Adrenal gland (tissue), 12 donors: ENCODE data around the gene ABCG8. TPM values are rescaled to one million over a fixed set of nuclear protein-coding genes. Genes with fewer than 3 reads are reported as not detected.

Source experiments
- DNase-seq, 7 donors: peaks; one replicate each; pipeline ENCODE4 v3.0.0-alpha.2; 2019 to 2020
- H3K27ac ChIP-seq, 5 donors: fragments of 200-600 bp; sonication (generic) in 4 of 5; 1 replicate in 3 of 5; 2 replicates in 2 of 5; pipeline versions ENCODE4 v1.5.1 to v1.8.0; 2016 to 2020; ENCODE audit warnings: mild to moderate bottlenecking in 1 of 5
- H3K27me3 ChIP-seq: fragments of 200-600 bp; 2 replicates; pipeline ENCODE4 v1.8.0; 2021
- H3K36me3 ChIP-seq, 2 donors: fragments of 200-600 bp; replicated peaks in 1 of 2; 1 replicate in 1 of 2; 2 replicates in 1 of 2; pipeline versions ENCODE4 v1.5.1 to v1.8.0; 2018 to 2022
- H3K4me1 ChIP-seq, 2 donors: fragments of 200-600 bp; replicated peaks in 1 of 2; 1 replicate in 1 of 2; 2 replicates in 1 of 2; pipeline versions ENCODE4 v1.5.1 to v1.8.0; 2018 to 2021
- H3K4me3 ChIP-seq, 4 donors: fragments of 200-600 bp; sonication (generic) in 3 of 4; one replicate each; pipeline ENCODE4 v1.5.1; 2016 to 2018
- H3K9me3 ChIP-seq, 3 donors: fragments of 200-600 bp; sonication (generic) in 1 of 3; replicated peaks in 1 of 3; 1 replicate in 2 of 3; 2 replicates in 1 of 3; pipeline versions ENCODE4 v1.5.1 to v1.8.0; 2016 to 2021
- CTCF ChIP-seq, 6 experiments: fragments of 450-650 bp in 4 of 6; fragments of 200-600 bp in 2 of 6; sonication (generic) in 1 of 6; IDR thresholded peaks; 1 replicate in 5 of 6; 2 replicates in 1 of 6; pipeline versions ENCODE4 v1.5.1 to v1.8.0; 2016 to 2021; ENCODE audit warnings: antibody characterized with exemption in 6 of 6, mild to moderate bottlenecking in 2 of 6, moderate library complexity in 1 of 6
- POLR2A ChIP-seq, 2 donors: fragments of 450-650 bp; IDR thresholded peaks; one replicate each; pipeline ENCODE4 v1.6.1; 2017; ENCODE audit warnings: antibody characterized with exemption in 2 of 2, mild to moderate bottlenecking in 2 of 2, moderate library complexity in 1 of 2
- WGBS, 4 donors: extraction: QIAGEN DNeasy Blood & Tissue Kit in 2 of 4; methylation state at CpG; one replicate each; pipeline versions ENCODE4 v1.1.5 to v1.1.7; 2013 to 2017; 5-methylcytosine and 5-hydroxymethylcytosine counted together
- intact Hi-C, 2 donors: fragments of 100-400 bp; cut with DNase I; formaldehyde crosslinking; loops; one replicate each; pipeline versions ENCODE4 v1.14.1 to v1.15.0; 2022 to 2023
- polyA plus RNA-seq, 3 donors: library from polyadenylated mRNA; stranded (reverse); fragments of 200-250 nt in 2 of 3; fragments of 350-450 nt in 1 of 3; fragmentation: Illumina TruSeq in 1 of 3; extraction: RNeasy Lipid Tissue Mini Kit (QIAGEN cat#74804) in 1 of 3; gene quantifications; one replicate each; pipeline ENCODE4 v1.2.3, GENCODE V29; 2013 to 2014
- total RNA-seq, 9 donors: library from RNA; depleted of rRNA in 4 of 9; stranded (reverse); fragments of >200 nt in 4 of 9; fragments of 120-200 nt in 1 of 9; fragmentation: NEBNext Ultra II Directional in 1 of 9; extraction: Animal tissue kit (Norgen Biotek cat#: 25700) in 1 of 9; gene quantifications; one replicate each; pipeline versions ENCODE4 v1.1.0 to v1.2.4, GENCODE V29; 2013 to 2023
- donor health status: healthy with polysubstance abuse.
- donor health status: Bipolar disorder and iron deficiency.
- donor health status: DM: yes; HTN: yes; CAD: no.
- donor health status: DM: no; HTN: no; CAD: no.
- donor health status: DM: no; HTN: no; CAD: no.
- donor health status: DM: yes; HTN: yes; CAD: no.

Gene ABCG8
- total and polyA plus RNA-seq, 12 donors, result 0.03 to 0.44 (median 0.15) TPM; not detected in 4

- Histone ChIP-seq H3K27ac (no peak overlapping the region), H3K4me1 (peaks cover 0 to 10% of the 10 kb centered on the region in 2 donors), H3K27me3 (no peaks in the 10 kb centered on the region), H3K9me3 (no peaks in the 10 kb centered on the region), H3K36me3 (peaks cover 0 to 6% of the 10 kb centered on the region in 2 donors), H3K4me3 (no peak overlapping the region)
- intact Hi-C loops, result no loop called here
- 91 to 95% (median 93%) methylated on average over 3 of the region's 3 CpGs for WGBS, 4 donors
- TF ChIP-seq CTCF (IDR thresholded peaks at IDR 0.05), result no peak
- no peak for TF ChIP-seq POLR2A (IDR thresholded peaks at IDR 0.05)
- DNase-seq, result no peak
Observed at GRCh38 chr2:43814711-43815110, 24.1 kb upstream of the ABCG8 start.

GRCh38 chr2:43818761-43819160 is 20.0 kb upstream of the ABCG8 start:
- intact Hi-C loops, result no loop called here
- no peak overlapping the region for H3K27ac ChIP-seq
- WGBS, 4 donors, result 18 to 31% (median 26%) methylated on average over 5 of the region's 5 CpGs
- no peak for TF ChIP-seq CTCF (IDR thresholded peaks at IDR 0.05)
- TF ChIP-seq POLR2A (IDR thresholded peaks at IDR 0.05), result no peak
- no peaks in the 10 kb centered on the region for H3K36me3 ChIP-seq
- peak; percentile 60 to 88 (median 83) for DNase-seq
- H3K4me1 ChIP-seq, result peaks cover 0 to 10% of the 10 kb centered on the region in 2 donors
- no peaks in the 10 kb centered on the region for H3K27me3 ChIP-seq
- no peaks in the 10 kb centered on the region for H3K9me3 ChIP-seq
- no peak overlapping the region for H3K4me3 ChIP-seq

DNA sequence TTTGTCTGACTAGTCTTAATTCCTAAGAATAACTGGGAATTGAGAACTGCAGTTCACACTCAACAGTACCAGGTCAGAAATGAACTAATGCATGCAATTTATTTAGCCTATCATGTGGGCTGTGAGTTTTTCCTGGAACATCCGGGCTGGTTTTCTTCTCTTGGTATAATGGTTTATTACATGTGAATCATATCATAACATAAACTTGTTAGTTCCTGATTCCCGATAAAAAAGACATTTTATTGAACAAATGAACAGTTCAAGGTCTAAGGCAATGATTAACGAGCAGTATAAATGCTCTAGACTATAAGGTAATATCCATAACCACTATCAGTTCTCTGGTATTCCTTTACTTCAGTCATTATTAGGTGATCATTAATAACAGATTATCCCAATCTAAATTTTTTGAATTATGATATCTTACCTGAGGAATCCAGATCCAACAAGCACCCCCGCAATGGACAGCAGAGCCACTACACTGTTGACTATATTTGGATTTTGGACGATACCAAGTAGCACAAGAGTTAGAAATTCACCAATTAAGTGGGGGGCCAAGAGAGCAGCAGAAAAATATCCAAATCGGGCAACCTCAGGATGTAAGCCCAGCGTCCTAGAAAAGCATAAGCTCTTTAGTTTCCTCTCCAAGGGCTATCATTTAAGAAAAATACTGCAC is 19.1 kb upstream of the ABCG8 start:
- Histone ChIP-seq H3K36me3 (no peaks in the 10 kb centered on the region), H3K27me3 (no peaks in the 10 kb centered on the region), H3K9me3 (no peaks in the 10 kb centered on the region), H3K4me1 (peaks cover under 1 to 11% of the 10 kb centered on the region in 2 donors), H3K4me3 (no peak overlapping the region), H3K27ac (no peak overlapping the region)
- no peak for DNase-seq
- 60 to 72% (median 65%) methylated on average over 7 of the region's 7 CpGs for WGBS, 4 donors
- TF ChIP-seq CTCF (IDR thresholded peaks at IDR 0.05) (no peak), POLR2A (IDR thresholded peaks at IDR 0.05) (no peak)
- intact Hi-C loops, result no loop called here

- 82 to 94% (median 84%) methylated on average over 2 to 7 of the region's 7 CpGs for WGBS, 4 donors
Observed at GRCh38 chr2:43822839-43823238, 15.9 kb upstream of the ABCG8 start.

More at GRCh38 chr2:43822839-43823238, 15.9 kb upstream of the ABCG8 start:
- Histone ChIP-seq H3K36me3 (no peaks in the 10 kb centered on the region), H3K27me3 (no peaks in the 10 kb centered on the region), H3K27ac (no peak overlapping the region), H3K9me3 (no peaks in the 10 kb centered on the region), H3K4me3 (no peak overlapping the region), H3K4me1 (peaks cover 11 to 15% of the 10 kb centered on the region in 2 donors)
- intact Hi-C loops, result no loop called here
- TF ChIP-seq POLR2A (IDR thresholded peaks at IDR 0.05) (no peak), CTCF (IDR thresholded peaks at IDR 0.05) (no peak)
- DNase-seq, result no peak
